ENCODE data around the gene FEV.

FEV gene

GRCh38 chr2:218993345-218994315 is 8.6 kb upstream of the FEV start, which contains the start of gene CRYBA2:
Gene CRYBA2, minus strand, starts transcription at chr2:218993422. Its CDS starts 246 bp downstream, at chr2:218993176.
- DNase-seq (ENCODE audit: low read depth in 4 of 4, low spot score in 1 of 4): no peak

- no peak for DNase-seq (ENCODE audit: low read depth in 4 of 4, low spot score in 1 of 4)
Measured at GRCh38 chr2:218992703-218993344, 7.8 kb upstream of the FEV start.

- DNase-seq (ENCODE audit: low read depth in 4 of 4, low spot score in 1 of 4): no peak
Measured at GRCh38 chr2:218992196-218992595, 7.2 kb upstream of the FEV start.

- DNase-seq (ENCODE audit: low read depth in 4 of 4, low spot score in 1 of 4): no peak
Measured at GRCh38 chr2:218991674-218992168, 6.7 kb upstream of the FEV start.

- no peak for DNase-seq (ENCODE audit: low read depth in 4 of 4, low spot score in 1 of 4)
Measured at GRCh38 chr2:218990612-218991011, 5.6 kb upstream of the FEV start.

- no peak for DNase-seq (ENCODE audit: low read depth in 4 of 4, low spot score in 1 of 4)
Measured at GRCh38 chr2:218990052-218990451, 5.1 kb upstream of the FEV start.

GRCh38 chr2:218988650-218989049 is 3.7 kb upstream of the FEV start:
- DNase-seq (ENCODE audit: low read depth in 4 of 4, low spot score in 1 of 4): no peak

GRCh38 chr2:218988164-218988563 is 3.2 kb upstream of the FEV start:
- DNase-seq (ENCODE audit: low read depth in 4 of 4, low spot score in 1 of 4): no peak

GRCh38 chr2:218986148-218986761 is 1.3 kb upstream of the FEV start:
- no peak for DNase-seq (ENCODE audit: low read depth in 4 of 4, low spot score in 1 of 4)

GRCh38 chr2:218985325-218986091 is 524 bp upstream of the FEV start:
- DNase-seq (ENCODE audit: low read depth in 4 of 4, low spot score in 1 of 4): no peak

GRCh38 chr2:218984239-218985020 is 554 bp downstream of the FEV start:
- DNase-seq (ENCODE audit: low read depth in 4 of 4, low spot score in 1 of 4): no peak

- DNase-seq (ENCODE audit: low read depth in 4 of 4, low spot score in 1 of 4): no peak
Measured at GRCh38 chr2:218983934-218984238, 1.1 kb downstream of the FEV start.

- no peak for DNase-seq (ENCODE audit: low read depth in 4 of 4, low spot score in 1 of 4)
Measured at GRCh38 chr2:218983263-218983933, 1.6 kb downstream of the FEV start.

GRCh38 chr2:218982586-218983262 is 2.3 kb downstream of the FEV start:
- DNase-seq (ENCODE audit: low read depth in 4 of 4, low spot score in 1 of 4): no peak

- peak in 1 of 4 experiments; percentile 32 for DNase-seq (ENCODE audit: low read depth in 4 of 4, low spot score in 1 of 4)
Measured at GRCh38 chr2:218981881-218982585, 3.0 kb downstream of the FEV start.

- no peak for DNase-seq (ENCODE audit: low read depth in 4 of 4, low spot score in 1 of 4)
Measured at GRCh38 chr2:218981390-218981880, 3.5 kb downstream of the FEV start.

GRCh38 chr2:218980735-218981389 is 4.1 kb downstream of the FEV start:
- no peak for DNase-seq (ENCODE audit: low read depth in 4 of 4, low spot score in 1 of 4)
